Smooth muscle cell (in vitro differentiated cells): ENCODE measurements around the gene BRPF1. TPM values are rescaled to one million over a fixed set of nuclear protein-coding genes. Genes with fewer than 3 reads are reported as not detected.

Source experiments
- DNase-seq: peaks from one replicate; lab custom pipeline; 2025; ENCODE audit not compliant: unreplicated experiment; lab: John Stamatoyannopoulos, UW
- H2AFZ ChIP-seq: fragments of 200-600 bp; sonication (generic); 2 replicates; pipeline ENCODE4 v1.6.0; 2016; ENCODE audit warnings: antibody characterized with exemption, low read depth, mild to moderate bottlenecking
- H3F3A ChIP-seq: fragments of 200-600 bp; sonication (generic); 2 replicates; pipeline ENCODE4 v1.6.0; 2017; ENCODE audit warnings: antibody characterized with exemption, low read depth
- H3K27ac ChIP-seq: fragments of 200-600 bp; sonication (generic); 2 replicates; pipeline ENCODE4 v1.5.1; 2016; ENCODE audit warnings: low read depth, mild to moderate bottlenecking
- H3K27me3 ChIP-seq: fragments of 200-600 bp; sonication (generic); 2 replicates; pipeline ENCODE4 v1.6.1; 2016; ENCODE audit warnings: low read depth, mild to moderate bottlenecking
- H3K36me3 ChIP-seq: fragments of 200-600 bp; sonication (generic); 2 replicates; pipeline ENCODE4 v1.5.1; 2016; ENCODE audit warnings: low read depth
- H3K4me1 ChIP-seq: fragments of 200-600 bp; sonication (generic); 2 replicates; pipeline ENCODE4 v1.5.1; 2016; ENCODE audit warnings: low read depth
- H3K4me2 ChIP-seq: fragments of 200-600 bp; sonication (generic); 2 replicates; pipeline ENCODE4 v1.6.0; 2016; ENCODE audit warnings: mild to moderate bottlenecking
- H3K4me3 ChIP-seq: fragments of 200-600 bp; sonication (generic); 2 replicates; pipeline ENCODE4 v1.5.1; 2016; ENCODE audit warnings: mild to moderate bottlenecking
- H3K79me2 ChIP-seq: fragments of 200-600 bp; sonication (generic); 2 replicates; pipeline ENCODE4 v1.6.0; 2016; ENCODE audit warnings: low read depth, mild to moderate bottlenecking
- H3K9ac ChIP-seq: fragments of 200-600 bp; sonication (generic); 2 replicates; pipeline ENCODE4 v1.6.0; 2016; ENCODE audit warnings: low read depth
- H3K9me3 ChIP-seq: fragments of 200-600 bp; sonication (generic); replicated peaks from 2 replicates; pipeline ENCODE4 v1.5.1; 2016; ENCODE audit warnings: low read depth
- H4K20me1 ChIP-seq: fragments of 200-600 bp; sonication (generic); 2 replicates; pipeline ENCODE4 v1.6.0; 2016; ENCODE audit warnings: low read depth
- CTCF ChIP-seq: fragments of 200-600 bp; sonication (generic); IDR thresholded peaks from 2 replicates; pipeline ENCODE4 v1.5.1; 2017; ENCODE audit warnings: borderline replicate concordance, mild to moderate bottlenecking, antibody characterized with exemption; ENCODE audit not compliant: insufficient read depth, poor library complexity, severe bottlenecking
- WGBS: methylation state at CpG from one replicate; pipeline ENCODE4 v1.1.7; 2016; ENCODE audit warnings: low lambda C conversion rate; 5-methylcytosine and 5-hydroxymethylcytosine counted together
- polyA plus RNA-seq: library from polyadenylated mRNA; unstranded; fragments of >200 nt; fragmentation: Nextera tagmentation; extraction: Ambion mirVana; gene quantifications from 2 replicates; pipeline ENCODE4 v1.2.1, GENCODE V29; 2016
- total RNA-seq: library from RNA; depleted of rRNA; stranded (reverse); fragments of >200 nt; gene quantifications from 2 replicates; pipeline ENCODE4 v1.2.3, GENCODE V29; 2014

Gene BRPF1
- total and polyA plus RNA-seq, 2 experiments from 2014 or later: 13.9 to 17.1 TPM

- Histone ChIP-seq H3K27me3 (peaks cover 4% of the 10 kb centered on the region), H4K20me1 (no peaks in the 10 kb centered on the region), H3K79me2 (no peaks in the 10 kb centered on the region), H3K4me1 (no peaks in the 10 kb centered on the region), H3K9ac (no peak overlapping the region), H3K9me3 (no peaks in the 10 kb centered on the region), H3K4me2 (no peak overlapping the region), H3K4me3 (no peak overlapping the region), H2AFZ (no peak overlapping the region), H3K27ac (no peak overlapping the region), H3F3A (no peaks in the 10 kb centered on the region), H3K36me3 (no peaks in the 10 kb centered on the region)
- TF ChIP-seq CTCF: no peak
- no peak for DNase-seq
- 61% methylated on average over 7 of the region's 7 CpGs for WGBS
These were observed 10.4 kb upstream of the BRPF1 start for GRCh38 chr3:9721015-9721699.

GRCh38 chr3:9721700-9722060 is 9.9 kb upstream of the BRPF1 start:
- Histone ChIP-seq H3K79me2 (no peaks in the 10 kb centered on the region), H3K4me2 (no peak overlapping the region), H2AFZ (no peak overlapping the region), H3K27ac (no peak overlapping the region), H3F3A (no peaks in the 10 kb centered on the region), H4K20me1 (no peaks in the 10 kb centered on the region), H3K9ac (no peak overlapping the region), H3K4me1 (no peaks in the 10 kb centered on the region), H3K4me3 (no peak overlapping the region), H3K36me3 (no peaks in the 10 kb centered on the region), H3K9me3 (no peaks in the 10 kb centered on the region), H3K27me3 (peaks cover 4% of the 10 kb centered on the region)
- 91% methylated on average over 2 of the region's 2 CpGs for WGBS
- DNase-seq: no peak
- TF ChIP-seq CTCF: no peak

- H3K4me3 ChIP-seq: no peak overlapping the region
- no peaks in the 10 kb centered on the region for H3K9me3 ChIP-seq
- no peak overlapping the region for H3K4me2 ChIP-seq
- TF ChIP-seq CTCF: no peak
- H2AFZ ChIP-seq: no peak overlapping the region
- no peak overlapping the region for H3K9ac ChIP-seq
- peaks cover 3% of the 10 kb centered on the region for H3K27me3 ChIP-seq
- no peaks in the 10 kb centered on the region for H3K79me2 ChIP-seq
- peaks cover 7% of the 10 kb centered on the region for H3K4me1 ChIP-seq
- no peak for DNase-seq
- H3K36me3 ChIP-seq: no peaks in the 10 kb centered on the region
- no peaks in the 10 kb centered on the region for H3F3A ChIP-seq
- H3K27ac ChIP-seq: no peak overlapping the region
- no peaks in the 10 kb centered on the region for H4K20me1 ChIP-seq
- WGBS: 84% methylated on average over 4 of the region's 4 CpGs
These were observed 5.6 kb upstream of the BRPF1 start for GRCh38 chr3:9725775-9726515.
